Suppressor macrophage (primary cell): ENCODE results near the gene ZNF317.

Experiments used
- DNase-seq, 4 experiments: peaks; one replicate each; pipeline ENCODE4 v3.0.0-alpha.2; 2020 to 2022
- total RNA-seq, 17 experiments: gene quantifications; one replicate each; lab custom pipeline; 2026; ENCODE audit warnings: mixed read lengths in 6 of 17, inconsistent platforms in 3 of 17; lab: John Stamatoyannopoulos, UW

ZNF317 gene
- 22.9 to 67.3 (median 51.1) reads per million in 17 experiments for total RNA-seq

- DNase-seq, result peak; percentile 95 to 98 (median 96)
Measured at GRCh38 chr19:9140159-9140874, at the start of gene ZNF317. Gene ZNF317 (plus strand): TSS chr19:9140397. CDS start chr19:9156017, 15,620 bp downstream.

GRCh38 chr19:9107375-9107774 lies 32.8 kb upstream of the ZNF317 start, which contains the start of gene OR7G2:
Gene OR7G2 (minus strand): TSS chr19:9107475. CDS start chr19:9103243, 4,232 bp downstream.
- DNase-seq, result no peak

GRCh38 chr19:9109959-9110358 lies 30.2 kb upstream of the ZNF317 start:
- DNase-seq, result no peak

GRCh38 chr19:9115307-9115813 lies 24.8 kb upstream of the ZNF317 start, which contains the start of gene OR7G1:
Gene OR7G1 (minus strand): TSS chr19:9115763. CDS start chr19:9115763, 0 bp downstream.
- DNase-seq, result no peak

GRCh38 chr19:9116547-9116946 lies 23.6 kb upstream of the ZNF317 start:
- DNase-seq, result no peak

- no peak for DNase-seq
Measured at GRCh38 chr19:9126900-9127405, 13.2 kb upstream of the ZNF317 start, which contains the start of gene OR7G3. Gene OR7G3 (minus strand): TSS chr19:9126950. CDS start chr19:9126950, 0 bp downstream.

GRCh38 chr19:9128171-9128570 lies 12.0 kb upstream of the ZNF317 start:
- peak; percentile 58 to 84 (median 72) for DNase-seq

- DNase-seq, result peak; percentile 34 to 71 (median 58)
Measured at GRCh38 chr19:9130965-9131364, 9.2 kb upstream of the ZNF317 start.

- no peak for DNase-seq
Measured at GRCh38 chr19:9132422-9132821, 7.8 kb upstream of the ZNF317 start.

- peak in 1 of 4 experiments; percentile 5 for DNase-seq
Measured at GRCh38 chr19:9139609-9140158, 513 bp upstream of the ZNF317 start.

- DNase-seq, result peak in 2 of 4 experiments; percentile 20 to 25
Measured at GRCh38 chr19:9144920-9145319, 4.7 kb downstream of the ZNF317 start.

- DNase-seq, result peak in 1 of 4 experiments; percentile 9
Measured at GRCh38 chr19:9146882-9147281, 6.7 kb downstream of the ZNF317 start.

- no peak for DNase-seq
Measured at GRCh38 chr19:9148697-9149096, 8.5 kb downstream of the ZNF317 start.

- DNase-seq, result no peak
Measured at GRCh38 chr19:9149997-9150396, 9.8 kb downstream of the ZNF317 start.

GRCh38 chr19:9150650-9151049 lies 10.5 kb downstream of the ZNF317 start:
- no peak for DNase-seq

- DNase-seq, result no peak
Measured at GRCh38 chr19:9151367-9151766, 11.2 kb downstream of the ZNF317 start.

GRCh38 chr19:9155591-9155990 lies 15.4 kb downstream of the ZNF317 start:
- DNase-seq, result no peak

GRCh38 chr19:9156304-9156703 lies 16.1 kb downstream of the ZNF317 start:
- DNase-seq, result no peak

GRCh38 chr19:9159891-9160290 lies 19.7 kb downstream of the ZNF317 start:
- DNase-seq, result no peak

- DNase-seq, result no peak
Measured at GRCh38 chr19:9161427-9161826, 21.2 kb downstream of the ZNF317 start.

GRCh38 chr19:9165261-9165660 lies 25.1 kb downstream of the ZNF317 start:
- DNase-seq, result no peak

GRCh38 chr19:9166846-9167245 lies 26.6 kb downstream of the ZNF317 start:
- peak; percentile 6 to 60 (median 23) for DNase-seq

- DNase-seq, result no peak
Measured at GRCh38 chr19:9171393-9171991, 31.3 kb downstream of the ZNF317 start.
